ENCODE results near the gene KCNAB1.

DNA sequence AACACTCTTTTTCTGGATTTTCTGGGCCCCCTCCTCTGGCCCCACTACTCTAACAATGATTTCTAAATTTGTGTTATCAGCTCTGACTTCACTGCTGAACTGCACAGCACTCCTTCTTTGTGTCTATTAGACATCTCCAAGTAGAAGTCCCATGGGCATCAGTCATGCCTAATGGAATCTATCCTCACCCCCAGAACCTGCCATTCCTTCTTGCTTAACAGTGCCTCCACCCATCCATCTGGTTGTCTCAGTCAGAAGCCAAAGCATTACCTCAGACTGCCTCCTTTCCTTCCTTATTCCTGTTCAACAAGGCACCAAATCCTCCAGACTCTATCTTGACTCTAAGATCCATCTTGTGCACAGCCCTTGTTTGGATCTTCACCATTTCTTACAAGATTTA, 398.3 kb downstream of the KCNAB1 start:
- no peak for TF ChIP-seq EZH2 (IDR thresholded peaks at IDR 0.05; ENCODE audit: borderline replicate concordance, low read length)
- TF ChIP-seq, protein P1, sequence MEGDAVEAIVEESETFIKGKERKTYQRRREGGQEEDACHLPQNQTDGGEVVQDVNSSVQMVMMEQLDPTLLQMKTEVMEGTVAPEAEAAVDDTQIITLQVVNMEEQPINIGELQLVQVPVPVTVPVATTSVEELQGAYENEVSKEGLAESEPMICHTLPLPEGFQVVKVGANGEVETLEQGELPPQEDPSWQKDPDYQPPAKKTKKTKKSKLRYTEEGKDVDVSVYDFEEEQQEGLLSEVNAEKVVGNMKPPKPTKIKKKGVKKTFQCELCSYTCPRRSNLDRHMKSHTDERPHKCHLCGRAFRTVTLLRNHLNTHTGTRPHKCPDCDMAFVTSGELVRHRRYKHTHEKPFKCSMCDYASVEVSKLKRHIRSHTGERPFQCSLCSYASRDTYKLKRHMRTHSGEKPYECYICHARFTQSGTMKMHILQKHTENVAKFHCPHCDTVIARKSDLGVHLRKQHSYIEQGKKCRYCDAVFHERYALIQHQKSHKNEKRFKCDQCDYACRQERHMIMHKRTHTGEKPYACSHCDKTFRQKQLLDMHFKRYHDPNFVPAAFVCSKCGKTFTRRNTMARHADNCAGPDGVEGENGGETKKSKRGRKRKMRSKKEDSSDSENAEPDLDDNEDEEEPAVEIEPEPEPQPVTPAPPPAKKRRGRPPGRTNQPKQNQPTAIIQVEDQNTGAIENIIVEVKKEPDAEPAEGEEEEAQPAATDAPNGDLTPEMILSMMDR (IDR thresholded peaks at IDR 0.05; ENCODE audit: low read length), result no peak
